ENCODE data around the gene PDCD4.

Gene PDCD4

DNA sequence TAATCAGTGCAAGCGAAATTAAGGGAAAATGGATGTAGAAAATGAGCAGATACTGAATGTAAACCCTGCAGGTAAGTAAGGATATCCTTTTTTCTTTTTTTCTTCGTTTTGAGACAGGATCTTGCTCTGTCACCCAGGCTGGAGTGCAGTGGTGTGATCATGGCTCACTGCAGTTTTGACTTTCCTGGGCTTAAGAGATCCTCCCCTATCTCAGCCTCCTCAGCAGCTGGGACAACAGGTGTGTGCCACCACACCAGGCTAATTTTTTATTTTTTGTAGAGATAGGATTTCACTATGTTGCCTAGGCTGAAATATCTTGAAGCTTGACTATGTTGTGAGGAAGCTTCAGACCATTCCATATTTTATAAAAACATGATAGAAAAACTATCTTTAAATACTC is 4.3 kb downstream of the PDCD4 start:
- ChIA-PET POLR2A (no interaction called here), CTCF (no interaction called here)
- TF ChIP-seq TARDBP (IDR thresholded peaks at IDR 0.05) (no peak), ZNF384 (IDR thresholded peaks at IDR 0.05) (no peak), ARNT (IDR thresholded peaks at IDR 0.05) (no peak), FOXM1 (IDR thresholded peaks at IDR 0.05; ENCODE audit: borderline replicate concordance) (no peak), FOXA1 (IDR thresholded peaks at IDR 0.05) (no peak)
- no peak for DNase-seq (ENCODE audit: extremely low spot score)

DNA sequence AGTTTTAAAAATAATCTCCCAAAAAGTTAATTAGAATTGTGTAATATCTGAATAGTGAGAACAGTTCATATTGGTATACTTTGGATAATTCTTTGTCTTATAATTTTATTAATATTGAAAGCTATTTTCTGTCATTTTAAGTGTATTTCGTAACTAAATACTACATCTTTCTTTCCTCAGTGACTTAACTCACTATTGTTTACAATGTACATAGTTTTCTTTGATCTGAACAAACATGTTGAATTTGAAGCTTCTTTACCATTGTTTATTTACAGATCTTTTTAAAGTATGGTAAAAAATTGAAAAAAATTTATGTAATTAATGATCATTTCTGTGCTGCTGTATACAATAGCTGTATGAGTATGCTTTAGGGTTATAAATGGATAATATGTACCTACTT is 5.1 kb downstream of the PDCD4 start:
- POLR2A ChIA-PET: interaction anchor here (1.0 kb wide), 1 partner anchor 18 kb away, joined by 3 read pairs; no protein-coding TSS in a partner anchor
- CTCF ChIA-PET: interaction anchor here (0.6 kb wide), 1 partner anchor 210 kb away, joined by 4 read pairs; no protein-coding TSS in a partner anchor
- TF ChIP-seq TARDBP (IDR thresholded peaks at IDR 0.05) (no peak), BHLHE40 (IDR thresholded peaks at IDR 0.05; ENCODE audit: borderline replicate concordance) (no peak), SUZ12 (IDR thresholded peaks at IDR 0.05) (no peak), NFRKB (IDR thresholded peaks at IDR 0.05) (no peak), FOXA1 (IDR thresholded peaks at IDR 0.05) (no peak), L3MBTL2 (conservative IDR thresholded peaks at IDR 0.05) (no peak), SP1 (IDR thresholded peaks at IDR 0.05) (no peak), HDGF (IDR thresholded peaks at IDR 0.05; ENCODE audit: borderline replicate concordance) (no peak), FOXM1 (IDR thresholded peaks at IDR 0.05; ENCODE audit: borderline replicate concordance) (no peak), ZNF384 (IDR thresholded peaks at IDR 0.05) (no peak), LEF1 (IDR thresholded peaks at IDR 0.05; ENCODE audit: borderline replicate concordance) (no peak), FOXK2 (IDR thresholded peaks at IDR 0.05) (no peak), ELF4 (IDR thresholded peaks at IDR 0.05) (no peak), CTBP1 (IDR thresholded peaks at IDR 0.05; ENCODE audit: borderline replicate concordance) (no peak), ARNT (IDR thresholded peaks at IDR 0.05) (no peak)
- TF ChIP-seq, protein P1, sequence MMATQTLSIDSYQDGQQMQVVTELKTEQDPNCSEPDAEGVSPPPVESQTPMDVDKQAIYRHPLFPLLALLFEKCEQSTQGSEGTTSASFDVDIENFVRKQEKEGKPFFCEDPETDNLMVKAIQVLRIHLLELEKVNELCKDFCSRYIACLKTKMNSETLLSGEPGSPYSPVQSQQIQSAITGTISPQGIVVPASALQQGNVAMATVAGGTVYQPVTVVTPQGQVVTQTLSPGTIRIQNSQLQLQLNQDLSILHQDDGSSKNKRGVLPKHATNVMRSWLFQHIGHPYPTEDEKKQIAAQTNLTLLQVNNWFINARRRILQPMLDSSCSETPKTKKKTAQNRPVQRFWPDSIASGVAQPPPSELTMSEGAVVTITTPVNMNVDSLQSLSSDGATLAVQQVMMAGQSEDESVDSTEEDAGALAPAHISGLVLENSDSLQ (IDR thresholded peaks at IDR 0.05): no peak
- no peak for DNase-seq (ENCODE audit: extremely low spot score)

DNA sequence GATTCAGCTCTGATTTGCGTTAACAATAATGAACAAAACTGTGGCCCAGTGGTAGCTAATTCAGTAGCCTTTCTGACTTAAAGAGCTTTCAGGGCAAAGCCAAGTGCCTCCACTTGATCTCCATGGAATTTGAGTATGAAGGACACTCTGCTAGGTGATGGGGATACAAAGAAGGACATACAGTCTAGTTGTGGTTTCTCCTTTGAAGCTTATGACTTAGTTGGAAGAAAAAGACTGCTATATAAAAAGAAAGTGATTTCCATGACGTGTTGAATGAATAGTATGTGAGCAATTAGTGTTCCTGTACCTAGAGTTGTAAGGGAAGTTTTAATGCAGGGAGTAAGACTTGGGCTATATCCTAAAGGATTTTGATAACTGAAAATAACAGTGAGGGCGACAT is 8.3 kb downstream of the PDCD4 start:
- no peak for DNase-seq (ENCODE audit: extremely low spot score)
- no peak for TF ChIP-seq ZNF384 (IDR thresholded peaks at IDR 0.05)
- TF ChIP-seq BHLHE40 (IDR thresholded peaks at IDR 0.05; ENCODE audit: borderline replicate concordance): no peak
- TF ChIP-seq LEF1 (IDR thresholded peaks at IDR 0.05; ENCODE audit: borderline replicate concordance): no peak
- no peak for TF ChIP-seq CTBP1 (IDR thresholded peaks at IDR 0.05; ENCODE audit: borderline replicate concordance)
- TF ChIP-seq NFRKB (IDR thresholded peaks at IDR 0.05): no peak
- no peak for TF ChIP-seq L3MBTL2 (conservative IDR thresholded peaks at IDR 0.05)
- no peak for TF ChIP-seq SP1 (IDR thresholded peaks at IDR 0.05)
- POLR2A ChIA-PET: no interaction called here
- CTCF ChIA-PET: no interaction called here

DNA sequence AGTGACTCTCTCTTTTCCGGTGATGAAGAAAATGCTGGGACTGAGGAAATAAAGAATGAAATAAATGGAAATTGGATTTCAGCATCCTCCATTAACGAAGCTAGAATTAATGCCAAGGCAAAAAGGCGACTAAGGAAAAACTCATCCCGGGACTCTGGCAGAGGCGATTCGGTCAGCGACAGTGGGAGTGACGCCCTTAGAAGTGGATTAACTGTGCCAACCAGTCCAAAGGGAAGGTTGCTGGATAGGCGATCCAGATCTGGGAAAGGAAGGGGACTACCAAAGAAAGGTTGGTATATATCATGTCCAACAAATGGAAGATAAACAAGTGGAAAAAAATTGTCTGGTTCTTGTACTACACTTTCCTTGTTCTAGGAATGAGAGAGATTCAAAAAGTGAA is 9.5 kb downstream of the PDCD4 start:
- DNase-seq (ENCODE audit: extremely low spot score): no peak
- TF ChIP-seq SUZ12 (IDR thresholded peaks at IDR 0.05): no peak
- no peak for TF ChIP-seq ZNF384 (IDR thresholded peaks at IDR 0.05)
- no peak for TF ChIP-seq FOXM1 (IDR thresholded peaks at IDR 0.05; ENCODE audit: borderline replicate concordance)
- TF ChIP-seq FOXK2 (IDR thresholded peaks at IDR 0.05): no peak
- TF ChIP-seq SP1 (IDR thresholded peaks at IDR 0.05): no peak
- TF ChIP-seq ELF4 (IDR thresholded peaks at IDR 0.05): no peak
- TF ChIP-seq TARDBP (IDR thresholded peaks at IDR 0.05): no peak
- TF ChIP-seq L3MBTL2 (conservative IDR thresholded peaks at IDR 0.05): no peak
- TF ChIP-seq FOXA1 (IDR thresholded peaks at IDR 0.05): no peak
- no peak for TF ChIP-seq CTBP1 (IDR thresholded peaks at IDR 0.05; ENCODE audit: borderline replicate concordance)
- TF ChIP-seq, protein P1 (IDR thresholded peaks at IDR 0.05): no peak
- no peak for TF ChIP-seq LEF1 (IDR thresholded peaks at IDR 0.05; ENCODE audit: borderline replicate concordance)
- TF ChIP-seq HDGF (IDR thresholded peaks at IDR 0.05; ENCODE audit: borderline replicate concordance): no peak
- no peak for TF ChIP-seq NFRKB (IDR thresholded peaks at IDR 0.05)
- no peak for TF ChIP-seq ARNT (IDR thresholded peaks at IDR 0.05)
- TF ChIP-seq BHLHE40 (IDR thresholded peaks at IDR 0.05; ENCODE audit: borderline replicate concordance): no peak
- POLR2A ChIA-PET: no interaction called here
- CTCF ChIA-PET: interaction anchor here (1.0 kb wide), 1 partner anchor 135 kb away, joined by 3 read pairs; no protein-coding TSS in a partner anchor

DNA sequence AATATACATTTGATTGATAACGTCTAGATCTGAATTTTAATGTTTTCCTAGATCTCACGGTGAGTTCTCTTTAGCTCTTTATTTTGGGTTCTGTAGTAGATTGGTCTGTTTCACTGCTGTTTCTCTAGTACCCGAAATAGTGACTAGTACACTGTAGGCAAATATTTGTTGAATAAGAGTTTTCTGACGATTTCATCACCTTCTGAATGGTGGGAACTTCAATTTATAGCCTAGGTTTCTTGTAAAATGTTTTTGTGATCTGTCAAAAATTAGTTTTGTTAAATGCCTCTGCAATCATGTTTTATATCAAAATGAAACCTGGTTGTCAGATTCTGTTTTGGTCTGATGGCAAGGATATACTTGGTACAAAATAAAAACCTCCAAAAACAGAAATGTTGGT is 10.2 kb downstream of the PDCD4 start:
- ChIA-PET CTCF (interaction anchor here (0.6 kb wide), 1 partner anchor 16 kb away, joined by 10 read pairs; no protein-coding TSS in a partner anchor), POLR2A (interaction anchor here (1.0 to 1.1 kb wide), 2 partner anchors 14 to 37 kb away, joined by 3 read pairs; partner anchors contain the start of gene BBIP1)
- no peak for TF ChIP-seq TARDBP (IDR thresholded peaks at IDR 0.05)
- TF ChIP-seq ARNT (IDR thresholded peaks at IDR 0.05): no peak
- no peak for TF ChIP-seq ZNF384 (IDR thresholded peaks at IDR 0.05)
- TF ChIP-seq CTBP1 (IDR thresholded peaks at IDR 0.05; ENCODE audit: borderline replicate concordance): no peak
- no peak for TF ChIP-seq L3MBTL2 (conservative IDR thresholded peaks at IDR 0.05)
- no peak for TF ChIP-seq LEF1 (IDR thresholded peaks at IDR 0.05; ENCODE audit: borderline replicate concordance)
- no peak for TF ChIP-seq FOXM1 (IDR thresholded peaks at IDR 0.05; ENCODE audit: borderline replicate concordance)
- no peak for TF ChIP-seq HDGF (IDR thresholded peaks at IDR 0.05; ENCODE audit: borderline replicate concordance)
- no peak for TF ChIP-seq NFRKB (IDR thresholded peaks at IDR 0.05)
- TF ChIP-seq SUZ12 (IDR thresholded peaks at IDR 0.05): no peak
- TF ChIP-seq ELF4 (IDR thresholded peaks at IDR 0.05): no peak
- no peak for TF ChIP-seq BHLHE40 (IDR thresholded peaks at IDR 0.05; ENCODE audit: borderline replicate concordance)
- no peak for TF ChIP-seq SP1 (IDR thresholded peaks at IDR 0.05)
- no peak for TF ChIP-seq FOXK2 (IDR thresholded peaks at IDR 0.05)
- no peak for TF ChIP-seq FOXA1 (IDR thresholded peaks at IDR 0.05)
- TF ChIP-seq, protein P1 (IDR thresholded peaks at IDR 0.05): no peak
- no peak for DNase-seq (ENCODE audit: extremely low spot score)

DNA sequence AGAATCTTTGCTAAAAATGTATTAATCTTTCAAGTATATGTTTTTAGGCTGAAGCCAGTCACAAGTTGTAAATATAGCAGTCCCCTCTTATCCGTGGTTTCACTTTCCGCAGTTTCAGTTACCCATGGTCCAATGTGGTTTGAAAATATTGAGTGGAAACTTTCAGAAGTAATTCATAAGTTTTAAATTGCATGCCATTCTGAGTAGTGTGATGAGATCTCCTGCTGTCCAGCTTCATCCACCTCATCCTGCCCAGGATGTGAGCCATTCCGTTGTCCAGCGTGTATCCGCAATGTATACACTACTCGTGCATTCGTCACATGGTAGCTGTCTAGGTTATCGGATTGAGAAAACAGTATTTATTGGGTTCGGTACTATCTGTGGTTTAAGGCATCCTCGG is 12.2 kb downstream of the PDCD4 start:
- POLR2A ChIA-PET: no interaction called here
- DNase-seq (ENCODE audit: extremely low spot score): no peak
- TF ChIP-seq ARNT (IDR thresholded peaks at IDR 0.05): no peak
- TF ChIP-seq LEF1 (IDR thresholded peaks at IDR 0.05; ENCODE audit: borderline replicate concordance): no peak
- TF ChIP-seq FOXM1 (IDR thresholded peaks at IDR 0.05; ENCODE audit: borderline replicate concordance): no peak
- TF ChIP-seq ELF4 (IDR thresholded peaks at IDR 0.05): no peak
- TF ChIP-seq BHLHE40 (IDR thresholded peaks at IDR 0.05; ENCODE audit: borderline replicate concordance): no peak
- TF ChIP-seq TARDBP (IDR thresholded peaks at IDR 0.05): no peak
- no peak for TF ChIP-seq FOXA1 (IDR thresholded peaks at IDR 0.05)
- TF ChIP-seq FOXK2 (IDR thresholded peaks at IDR 0.05): no peak
- CTCF ChIA-PET: no interaction called here

All from HEK293T (cell line).